Fibroblast of villous mesenchyme (primary cell): ENCODE measurements around the gene DLGAP5. TPM values are rescaled to one million over a fixed set of nuclear protein-coding genes. Genes with fewer than 3 reads are reported as not detected.
A peak's percentile ranks its signal among the peaks of the same experiment; 100 is the strongest.

Experiments
- DNase-seq: peaks from one replicate; pipeline ENCODE4 v3.0.0-alpha.2; 2010; ENCODE audit warnings: low read depth
- H3K4me3 ChIP-seq: 2 replicates; pipeline ENCODE4 v1.5.1; 2011; ENCODE audit warnings: low read depth, mild to moderate bottlenecking, low read length
- total RNA-seq: library from RNA; depleted of rRNA; stranded (reverse); fragments of >200 nt; gene quantifications from 2 replicates; pipeline ENCODE4 v1.2.3, GENCODE V29; 2012
- TF ChIP-seq, protein P1 (sequence below): IDR thresholded peaks from 2 replicates; pipeline ENCODE4 v1.5.1; 2012; ENCODE audit warnings: low read depth, mild to moderate bottlenecking, low read length; ENCODE audit not compliant: insufficient read depth

The DLGAP5 gene
- total RNA-seq, 1 donor, result 35.0 TPM

- DNase-seq, result peak; percentile 81
- H3K4me3 ChIP-seq, result no peak overlapping the region
- TF ChIP-seq, protein P1, sequence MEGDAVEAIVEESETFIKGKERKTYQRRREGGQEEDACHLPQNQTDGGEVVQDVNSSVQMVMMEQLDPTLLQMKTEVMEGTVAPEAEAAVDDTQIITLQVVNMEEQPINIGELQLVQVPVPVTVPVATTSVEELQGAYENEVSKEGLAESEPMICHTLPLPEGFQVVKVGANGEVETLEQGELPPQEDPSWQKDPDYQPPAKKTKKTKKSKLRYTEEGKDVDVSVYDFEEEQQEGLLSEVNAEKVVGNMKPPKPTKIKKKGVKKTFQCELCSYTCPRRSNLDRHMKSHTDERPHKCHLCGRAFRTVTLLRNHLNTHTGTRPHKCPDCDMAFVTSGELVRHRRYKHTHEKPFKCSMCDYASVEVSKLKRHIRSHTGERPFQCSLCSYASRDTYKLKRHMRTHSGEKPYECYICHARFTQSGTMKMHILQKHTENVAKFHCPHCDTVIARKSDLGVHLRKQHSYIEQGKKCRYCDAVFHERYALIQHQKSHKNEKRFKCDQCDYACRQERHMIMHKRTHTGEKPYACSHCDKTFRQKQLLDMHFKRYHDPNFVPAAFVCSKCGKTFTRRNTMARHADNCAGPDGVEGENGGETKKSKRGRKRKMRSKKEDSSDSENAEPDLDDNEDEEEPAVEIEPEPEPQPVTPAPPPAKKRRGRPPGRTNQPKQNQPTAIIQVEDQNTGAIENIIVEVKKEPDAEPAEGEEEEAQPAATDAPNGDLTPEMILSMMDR, result no peak
Measured at GRCh38 chr14:55099756-55100155, 91.6 kb downstream of the DLGAP5 start.

GRCh38 chr14:55098561-55098898 is 92.9 kb downstream of the DLGAP5 start:
- DNase-seq, result no peak
- no peak overlapping the region for H3K4me3 ChIP-seq
- TF ChIP-seq, protein P1, result no peak

Other genes starting within 250 kb of the DLGAP5 start
- gene WDHD1, start 164.5 kb downstream of the DLGAP5 start, total RNA-seq, result 9.0 and 14.2 TPM in 2 replicates
- gene SOCS4, start 164.3 kb downstream of the DLGAP5 start, total RNA-seq, result 16.1 and 26.8 TPM in 2 replicates
- 36.1 and 49.2 TPM in 2 replicates for gene MAPK1IP1L, start 139.9 kb downstream of the DLGAP5 start, total RNA-seq
- 120 and 198 TPM in 2 replicates for gene LGALS3, start 62.3 kb downstream of the DLGAP5 start, total RNA-seq
- 24.2 and 28.9 TPM in 2 replicates for gene FBXO34, start 79.8 kb upstream of the DLGAP5 start, total RNA-seq
- 14.5 and 14.7 TPM in 2 replicates for gene ATG14, start 220.2 kb upstream of the DLGAP5 start, total RNA-seq
- not detected in 2 replicates for gene TBPL2, start 249.0 kb upstream of the DLGAP5 start, total RNA-seq